Lower leg skin (tissue), 4 donors: Measurements from ENCODE around the gene KSR2. TPM values are rescaled to one million over a fixed set of nuclear protein-coding genes. Genes with fewer than 3 reads are reported as not detected.
"Not testable (repeated sequence)": the region's sequence is repeated elsewhere in the genome, so short reads cannot be mapped to it uniquely, and the experiment has no call there.

ENCODE experiments used
- DNase-seq, 2 donors: peaks; one replicate each; pipeline ENCODE4 v3.0.0-alpha.2; 2019; ENCODE audit warnings: low spot score in 2 of 2
- H3K4me3 ChIP-seq: fragments of 200-600 bp; sonication (generic); 2 replicates; pipeline ENCODE4 v1.5.1; 2017; ENCODE audit warnings: mild to moderate bottlenecking, low read depth; ENCODE audit not compliant: poor library complexity, severe bottlenecking
- CTCF ChIP-seq, 3 donors: fragments of 450-650 bp; IDR thresholded peaks; one replicate each; pipeline ENCODE4 v1.5.1; 2016; ENCODE audit warnings: antibody characterized with exemption in 3 of 3, mild to moderate bottlenecking in 3 of 3, moderate library complexity in 2 of 3
- POLR2A ChIP-seq, 2 donors: fragments of 450-650 bp; IDR thresholded peaks; one replicate each; pipeline ENCODE4 v1.6.1; 2016 to 2017; ENCODE audit warnings: antibody characterized with exemption in 2 of 2, mild to moderate bottlenecking in 1 of 2, moderate library complexity in 1 of 2
- WGBS, 2 donors: methylation state at CpG; one replicate each; pipeline ENCODE4 v1.1.5; 2018; 5-methylcytosine and 5-hydroxymethylcytosine counted together
- intact Hi-C: fragments of 100-400 bp; cut with DNase I; formaldehyde crosslinking; loops from one replicate; pipeline ENCODE4 v1.15.0; 2023; ENCODE audit warnings: low total_unique reads
- total RNA-seq, 4 donors: library from RNA; depleted of rRNA; stranded (reverse); fragments of >200 nt; gene quantifications; one replicate each; pipeline ENCODE4 v1.1.0, GENCODE V29; 2016

KSR2 gene
- total RNA-seq, 4 donors from 2014 or later = 0.17 to 0.84 (median 0.35) TPM

- no peak for DNase-seq
- intact Hi-C loops = no loop called here
- WGBS, 2 donors = 63 to 66% methylated on average over 13 of the region's 13 CpGs
- H3K4me3 ChIP-seq = no peak overlapping the region
- TF ChIP-seq POLR2A (IDR thresholded peaks at IDR 0.05) (no peak), CTCF (IDR thresholded peaks at IDR 0.05) (no peak)
Measured at GRCh38 chr12:117857632-117858612, 110.9 kb downstream of the KSR2 start.

- intact Hi-C loops, DNase-seq, H3K4me3 ChIP-seq: not testable (repeated sequence)
- WGBS, 2 donors = 26 to 29% methylated on average over 4 of the region's 4 CpGs
Measured at GRCh38 chr12:117857139-117857538, 111.7 kb downstream of the KSR2 start.

GRCh38 chr12:117855165-117855564, 113.6 kb downstream of the KSR2 start:
- 63 to 83% methylated on average over 19 of the region's 19 CpGs for WGBS, 2 donors
- no peak for DNase-seq
- intact Hi-C loops = no loop called here
- H3K4me3 ChIP-seq = no peak overlapping the region
- TF ChIP-seq CTCF (IDR thresholded peaks at IDR 0.05) (no peak), POLR2A (IDR thresholded peaks at IDR 0.05) (no peak)

- no peak for DNase-seq
- 49 to 57% methylated on average over 6 of the region's 6 CpGs for WGBS, 2 donors
- TF ChIP-seq CTCF (IDR thresholded peaks at IDR 0.05) (no peak), POLR2A (IDR thresholded peaks at IDR 0.05) (no peak)
- H3K4me3 ChIP-seq = no peak overlapping the region
- intact Hi-C loops = no loop called here
Measured at GRCh38 chr12:117854339-117855012, 114.3 kb downstream of the KSR2 start.

GRCh38 chr12:117853600-117853999, 115.2 kb downstream of the KSR2 start:
- TF ChIP-seq CTCF (IDR thresholded peaks at IDR 0.05) = no peak
- TF ChIP-seq POLR2A (IDR thresholded peaks at IDR 0.05) = no peak
- intact Hi-C loops = no loop called here
- no peak for DNase-seq
- H3K4me3 ChIP-seq = no peak overlapping the region
- 23 to 57% methylated on average over 1 of the region's 1 CpG for WGBS, 2 donors

- no peak for TF ChIP-seq POLR2A (IDR thresholded peaks at IDR 0.05)
- no peak for TF ChIP-seq CTCF (IDR thresholded peaks at IDR 0.05)
- no peak overlapping the region for H3K4me3 ChIP-seq
- WGBS, 2 donors = 8 to 13% methylated on average over 2 of the region's 2 CpGs
- intact Hi-C loops = no loop called here
- DNase-seq = no peak
Measured at GRCh38 chr12:117850048-117850447, 118.7 kb downstream of the KSR2 start.
